Activated T-cell treated with anti-CD3 and anti-CD28 coated beads, Interleukin-2, amount 50 U/mL, for 24 hours (primary cell): ENCODE results near the gene KRTAP10-5.

Experiments used
- DNase-seq: peaks from one replicate; pipeline ENCODE4 v3.0.0-alpha.2; 2020
- H3K27ac Mint-ChIP-seq: 2 replicates; pipeline ENCODE4 v1.8.0; 2020; ENCODE audit warnings: mild to moderate bottlenecking, mixed read lengths
- H3K27me3 Mint-ChIP-seq: 2 replicates; pipeline ENCODE4 v1.8.0; 2020; ENCODE audit warnings: mixed read lengths
- H3K36me3 Mint-ChIP-seq: 2 replicates; pipeline ENCODE4 v1.8.0; 2020; ENCODE audit warnings: low read depth, mixed read lengths
- H3K4me1 Mint-ChIP-seq: 2 replicates; pipeline ENCODE4 v1.8.0; 2020; ENCODE audit warnings: low read depth, mixed read lengths
- H3K4me3 Mint-ChIP-seq: 2 replicates; pipeline ENCODE4 v1.8.0; 2020; ENCODE audit warnings: mild to moderate bottlenecking, moderate library complexity, mixed read lengths
- H3K9me3 Mint-ChIP-seq: 2 replicates; pipeline ENCODE4 v1.8.0; 2020; ENCODE audit warnings: mixed read lengths

KRTAP10-5 gene

DNA sequence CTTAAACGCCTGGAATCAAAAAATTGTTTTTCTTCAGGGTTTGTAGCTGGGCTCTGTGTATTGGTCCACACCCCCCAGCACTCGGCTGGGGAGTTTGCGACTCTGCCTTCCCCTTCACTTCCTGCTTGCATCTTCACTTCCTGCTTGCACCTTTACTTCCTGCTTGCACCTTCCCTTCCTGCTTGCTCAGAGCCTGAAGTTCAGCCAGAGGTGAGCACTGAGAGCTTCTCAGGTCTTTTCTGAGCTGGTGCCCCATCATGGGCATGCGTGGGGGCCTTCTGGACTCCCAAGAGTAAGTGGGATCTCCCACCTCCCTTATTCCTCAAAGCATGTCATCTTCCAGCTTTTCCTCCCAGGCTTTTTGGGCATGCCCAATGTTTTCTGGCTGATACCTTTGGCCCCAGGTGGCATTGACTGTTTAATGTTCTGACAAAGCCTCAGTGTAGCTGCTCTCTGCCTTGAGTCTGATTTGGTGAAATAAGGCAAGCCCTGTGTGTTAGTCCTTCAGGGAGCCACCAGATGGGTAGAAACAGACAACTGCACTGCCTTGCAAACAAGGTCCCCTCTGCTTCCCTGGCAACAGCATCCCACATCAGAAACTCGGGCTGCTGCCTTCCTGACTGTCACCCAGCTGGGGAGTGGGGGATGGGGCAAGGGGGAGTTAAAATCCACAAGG, 32.6 kb downstream of the KRTAP10-5 start:
- Mint-ChIP-seq H3K27me3 (no peaks in the 10 kb centered on the region), H3K27ac (peak overlapping the region; percentile 91), H3K36me3 (peaks cover 18% of the 10 kb centered on the region), H3K4me1 (peaks cover 24% of the 10 kb centered on the region), H3K4me3 (peak overlapping the region; percentile 53), H3K9me3 (peaks cover 15% of the 10 kb centered on the region)
- DNase-seq: peak; percentile 52

- Mint-ChIP-seq H3K27me3 (no peaks in the 10 kb centered on the region), H3K4me3 (no peak overlapping the region), H3K27ac (no peak overlapping the region), H3K9me3 (peaks cover 15% of the 10 kb centered on the region), H3K36me3 (peaks cover 18% of the 10 kb centered on the region), H3K4me1 (peaks cover 24% of the 10 kb centered on the region)
- no peak for DNase-seq
Observed at GRCh38 chr21:44544566-44544965, 35.8 kb downstream of the KRTAP10-5 start.

DNA sequence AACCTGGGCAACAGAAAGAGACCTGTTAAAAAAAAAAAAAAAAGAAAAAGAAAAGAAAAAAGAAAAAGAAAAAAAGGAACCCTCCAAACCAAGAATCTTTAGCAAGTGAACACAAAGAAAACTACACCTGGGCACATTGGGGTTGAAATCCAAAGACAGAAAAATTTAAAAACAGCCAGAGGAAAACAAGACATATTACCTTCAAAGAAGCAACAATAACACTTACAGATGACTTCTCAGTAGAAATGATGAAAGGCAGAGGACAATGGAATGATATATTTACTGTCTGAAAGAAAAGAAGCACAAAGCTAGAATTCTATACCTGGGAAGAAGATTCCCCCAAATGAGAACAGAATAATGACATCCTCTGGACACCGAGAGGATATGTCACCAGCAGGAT, 37.7 kb downstream of the KRTAP10-5 start:
- no peaks in the 10 kb centered on the region for H3K27me3 Mint-ChIP-seq
- H3K27ac Mint-ChIP-seq: no peak overlapping the region
- H3K4me1 Mint-ChIP-seq: peaks cover 9% of the 10 kb centered on the region
- no peak for DNase-seq
- peaks cover 14% of the 10 kb centered on the region for H3K9me3 Mint-ChIP-seq
- no peak overlapping the region for H3K4me3 Mint-ChIP-seq
- peaks cover 16% of the 10 kb centered on the region for H3K36me3 Mint-ChIP-seq

DNA sequence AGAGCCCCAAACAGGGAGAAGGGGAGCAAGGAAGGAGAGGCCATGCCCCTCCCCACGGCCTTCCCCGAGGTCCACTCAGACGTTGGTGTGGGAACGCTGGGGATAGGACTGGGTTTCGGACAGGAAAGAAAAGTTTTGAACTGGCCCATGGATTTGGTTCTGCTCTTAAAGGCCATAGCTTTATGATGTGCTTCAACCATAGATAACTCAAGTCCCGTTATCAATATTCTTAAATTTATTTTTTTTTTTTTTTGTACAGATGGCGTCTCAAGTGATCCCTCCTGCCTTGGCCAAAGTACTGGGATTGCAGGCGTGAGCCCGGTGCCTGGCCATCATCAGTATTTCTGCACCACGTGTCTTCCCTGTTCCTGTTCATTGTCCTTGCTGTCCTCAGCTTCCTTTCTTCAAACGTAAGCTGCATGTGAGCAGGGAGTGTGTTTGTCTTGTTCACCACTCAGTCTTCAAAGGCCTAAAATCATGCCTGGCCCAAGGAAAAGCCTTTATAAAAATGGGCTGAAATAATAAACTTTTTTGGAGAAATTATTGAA, 39.6 kb downstream of the KRTAP10-5 start:
- H3K27ac Mint-ChIP-seq: no peak overlapping the region
- no peaks in the 10 kb centered on the region for H3K4me1 Mint-ChIP-seq
- DNase-seq: no peak
- no peaks in the 10 kb centered on the region for H3K27me3 Mint-ChIP-seq
- peaks cover 4% of the 10 kb centered on the region for H3K36me3 Mint-ChIP-seq
- H3K9me3 Mint-ChIP-seq: peaks cover 5% of the 10 kb centered on the region
- H3K4me3 Mint-ChIP-seq: no peak overlapping the region

DNA sequence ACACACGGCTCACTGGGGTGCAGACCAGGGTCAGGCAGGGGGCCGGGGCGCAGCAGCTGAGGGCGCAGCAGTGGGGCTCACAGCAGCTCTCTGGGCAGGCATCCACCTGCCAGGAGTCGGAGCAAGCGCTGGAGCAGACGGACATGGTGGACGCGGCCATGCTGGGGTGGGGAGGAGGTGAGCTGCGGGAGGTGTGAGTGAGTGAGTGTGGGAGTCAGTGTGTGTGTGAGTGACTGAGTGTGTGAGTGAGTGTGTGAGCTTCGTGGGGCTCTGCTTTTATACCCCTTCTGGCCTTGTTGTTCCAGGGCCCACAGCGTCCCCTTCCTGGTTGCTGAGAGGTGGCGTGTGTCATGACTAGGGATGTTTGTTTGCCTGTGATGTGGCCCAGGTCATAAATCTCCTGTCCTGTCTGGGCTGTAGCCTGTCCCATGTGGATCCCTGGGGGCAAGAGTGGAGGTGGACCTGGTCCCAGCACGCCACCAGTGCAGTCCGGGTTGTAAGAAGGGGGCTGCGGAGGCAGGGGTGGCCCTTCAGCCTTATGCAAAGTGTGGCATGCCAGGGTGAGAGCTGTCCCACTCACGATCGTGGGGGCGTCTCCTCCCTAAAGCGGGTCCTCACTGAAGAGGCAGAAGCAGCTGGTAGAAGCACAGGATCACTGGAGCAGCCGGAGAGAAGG, 40.3 kb downstream of the KRTAP10-5 start, which contains the start of gene KRTAP10-1:
KRTAP10-1 (minus strand) TSS at position 205 of the 676 bp plus-strand sequence; CDS start at position 160, 45 bp downstream.
- H3K4me3 Mint-ChIP-seq: no peak within 1 kb of the TSS

GRCh38 chr21:44539046-44539445, 41.4 kb downstream of the KRTAP10-5 start:
- H3K36me3 Mint-ChIP-seq: no peaks in the 10 kb centered on the region
- no peaks in the 10 kb centered on the region for H3K27me3 Mint-ChIP-seq
- no peak overlapping the region for H3K4me3 Mint-ChIP-seq
- DNase-seq: no peak
- H3K9me3 Mint-ChIP-seq: no peaks in the 10 kb centered on the region
- H3K27ac Mint-ChIP-seq: no peak overlapping the region
- no peaks in the 10 kb centered on the region for H3K4me1 Mint-ChIP-seq

More for the DNA sequence above, 40.3 kb downstream of the KRTAP10-5 start, which contains the start of gene KRTAP10-1:
- no peaks in the 10 kb centered on the region for H3K36me3 Mint-ChIP-seq
- H3K27me3 Mint-ChIP-seq: no peaks in the 10 kb centered on the region
- no peaks in the 10 kb centered on the region for H3K9me3 Mint-ChIP-seq
- no peak within 1 kb of the TSS for H3K27ac Mint-ChIP-seq
- no peak for DNase-seq
- H3K4me1 Mint-ChIP-seq: no peaks in the 10 kb centered on the region

GRCh38 chr21:44537930-44538911, 42.2 kb downstream of the KRTAP10-5 start:
- Mint-ChIP-seq H3K4me1 (no peaks in the 10 kb centered on the region), H3K4me3 (no peak overlapping the region), H3K36me3 (no peaks in the 10 kb centered on the region), H3K27me3 (no peaks in the 10 kb centered on the region), H3K9me3 (no peaks in the 10 kb centered on the region), H3K27ac (no peak overlapping the region)
- no peak for DNase-seq

GRCh38 chr21:44535963-44536362, 44.4 kb downstream of the KRTAP10-5 start:
- no peak overlapping the region for H3K27ac Mint-ChIP-seq
- H3K9me3 Mint-ChIP-seq: no peaks in the 10 kb centered on the region
- H3K36me3 Mint-ChIP-seq: no peaks in the 10 kb centered on the region
- no peaks in the 10 kb centered on the region for H3K4me1 Mint-ChIP-seq
- H3K4me3 Mint-ChIP-seq: no peak overlapping the region
- H3K27me3 Mint-ChIP-seq: no peaks in the 10 kb centered on the region
- DNase-seq: no peak

- peak; percentile 7 for DNase-seq
- Mint-ChIP-seq H3K4me3 (no peak overlapping the region), H3K36me3 (no peaks in the 10 kb centered on the region), H3K27ac (peak overlapping the region; percentile 3), H3K9me3 (no peaks in the 10 kb centered on the region), H3K27me3 (no peaks in the 10 kb centered on the region), H3K4me1 (no peaks in the 10 kb centered on the region)
Observed at GRCh38 chr21:44534688-44535087, 45.7 kb downstream of the KRTAP10-5 start.

DNA sequence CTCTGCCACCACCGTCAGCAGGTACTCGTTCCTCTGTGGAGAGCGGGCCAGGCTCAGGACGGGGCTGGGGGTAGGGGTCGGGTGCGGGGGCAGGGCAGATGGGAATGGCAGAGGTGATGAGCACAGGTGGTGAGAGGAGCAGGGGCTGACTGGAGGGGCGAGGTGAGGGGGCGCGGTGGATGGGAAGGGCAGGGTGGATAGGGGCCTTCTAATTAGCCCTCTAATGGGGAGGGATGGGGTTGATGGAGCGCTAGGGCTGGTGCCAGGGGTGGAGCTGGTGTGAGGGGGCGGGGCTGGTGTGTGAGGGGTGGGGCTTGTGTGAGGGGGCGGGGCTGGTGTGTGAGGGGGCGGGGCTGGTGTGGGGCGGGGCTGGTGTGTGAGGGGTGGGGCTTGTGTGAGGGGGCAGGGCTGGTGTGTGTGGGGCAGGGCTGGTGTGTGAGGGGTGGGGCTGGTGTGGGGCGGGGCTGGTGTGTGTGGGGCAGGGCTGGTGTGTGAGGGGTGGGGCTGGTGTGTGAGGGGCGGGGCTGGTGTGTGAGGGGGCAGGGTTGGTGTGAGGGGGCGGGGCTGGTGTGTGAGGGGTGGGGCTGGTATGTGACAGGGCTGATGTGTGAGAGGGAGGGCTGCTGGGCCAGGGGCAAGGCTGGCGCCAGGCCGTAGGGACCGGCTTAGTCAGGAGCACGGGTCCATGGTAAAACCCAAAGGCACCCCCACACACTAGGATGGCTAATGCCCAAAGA, 46.3 kb downstream of the KRTAP10-5 start:
- Mint-ChIP-seq H3K4me1 (no peaks in the 10 kb centered on the region), H3K27me3 (no peaks in the 10 kb centered on the region), H3K36me3 (no peaks in the 10 kb centered on the region), H3K4me3 (no peak overlapping the region), H3K27ac (no peak overlapping the region), H3K9me3 (no peaks in the 10 kb centered on the region)
- DNase-seq: peak; percentile 19

GRCh38 chr21:44533121-44533890, 47.1 kb downstream of the KRTAP10-5 start:
- peak; percentile 19 for DNase-seq
- H3K27ac Mint-ChIP-seq: no peak overlapping the region
- no peaks in the 10 kb centered on the region for H3K9me3 Mint-ChIP-seq
- no peaks in the 10 kb centered on the region for H3K4me1 Mint-ChIP-seq
- H3K4me3 Mint-ChIP-seq: no peak overlapping the region
- no peaks in the 10 kb centered on the region for H3K27me3 Mint-ChIP-seq
- no peaks in the 10 kb centered on the region for H3K36me3 Mint-ChIP-seq

DNA sequence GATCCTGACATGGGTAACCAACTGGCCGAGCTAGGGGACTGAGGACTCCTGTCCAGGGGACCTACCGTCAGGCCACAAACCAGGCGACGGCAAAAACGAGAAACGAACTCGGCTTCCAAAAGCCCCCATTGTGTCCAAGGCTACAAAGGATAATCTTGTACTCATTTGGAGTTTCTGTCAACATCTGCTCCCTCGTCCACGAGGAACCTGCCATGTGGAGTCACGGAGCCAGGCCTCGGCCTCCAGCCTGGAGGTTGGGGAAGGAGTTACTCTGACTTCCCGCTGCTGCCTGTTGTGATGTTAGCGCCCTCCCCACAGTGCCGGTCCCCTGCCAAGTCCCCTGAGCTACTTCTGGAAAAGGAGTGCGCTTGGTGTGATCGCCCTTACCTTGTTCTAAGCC, 47.7 kb downstream of the KRTAP10-5 start:
- Mint-ChIP-seq H3K36me3 (no peaks in the 10 kb centered on the region), H3K4me3 (no peak overlapping the region), H3K27ac (no peak overlapping the region), H3K9me3 (no peaks in the 10 kb centered on the region), H3K4me1 (no peaks in the 10 kb centered on the region), H3K27me3 (no peaks in the 10 kb centered on the region)
- DNase-seq: peak; percentile 19
